Mesendoderm (in vitro differentiated cells): ENCODE results near the gene CHCHD3.

Experiments
- DNase-seq: peaks from one replicate; pipeline ENCODE4 v3.0.0; 2013
- H2AK5ac ChIP-seq: 2 replicates; pipeline ENCODE4 v1.6.1; 2013; ENCODE audit warnings: low read length, inconsistent platforms
- H2BK120ac ChIP-seq: 2 replicates; pipeline ENCODE4 v1.6.1; 2013; ENCODE audit warnings: low read depth, mild to moderate bottlenecking, low read length, moderate library complexity, mixed read lengths
- H2BK15ac ChIP-seq: replicated peaks from 2 replicates; pipeline ENCODE4 v1.6.1; 2013; ENCODE audit warnings: low read depth, mild to moderate bottlenecking, moderate library complexity
- H2BK5ac ChIP-seq: 2 replicates; pipeline ENCODE4 v1.6.1; 2013; ENCODE audit warnings: low read length, inconsistent platforms
- H3K18ac ChIP-seq: 2 replicates; pipeline ENCODE4 v1.6.1; 2013; ENCODE audit warnings: mild to moderate bottlenecking, low read length, mixed read lengths
- H3K23ac ChIP-seq: one replicate; pipeline ENCODE4 v1.6.1; 2013; ENCODE audit warnings: low read length
- H3K27ac ChIP-seq: 2 replicates; pipeline ENCODE4 v1.5.1; 2013; ENCODE audit warnings: low read depth, mild to moderate bottlenecking, inconsistent platforms, low read length, moderate library complexity
- H3K27me3 ChIP-seq: 2 replicates; pipeline ENCODE4 v1.6.1; 2013; ENCODE audit warnings: low read length, control low read depth, mild to moderate bottlenecking, inconsistent platforms; ENCODE audit not compliant: insufficient read depth, poor library complexity
- H3K36me3 ChIP-seq: 2 replicates; pipeline ENCODE4 v1.6.1; 2013; ENCODE audit warnings: low read length, inconsistent platforms; ENCODE audit not compliant: control insufficient read depth, insufficient read depth
- H3K4ac ChIP-seq: one replicate; pipeline ENCODE4 v1.6.1; 2013; ENCODE audit warnings: low read depth, mild to moderate bottlenecking, low read length, moderate library complexity
- H3K4me1 ChIP-seq: 2 replicates; pipeline ENCODE4 v1.6.1; 2013; ENCODE audit warnings: low read depth, low read length, inconsistent platforms; ENCODE audit not compliant: control insufficient read depth
- H3K4me2 ChIP-seq: 2 replicates; pipeline ENCODE4 v1.6.1; 2013; ENCODE audit warnings: low read length
- H3K4me3 ChIP-seq: 2 replicates; pipeline ENCODE4 v1.5.1; 2013; ENCODE audit warnings: mild to moderate bottlenecking, low read length
- H3K56ac ChIP-seq: one replicate; pipeline ENCODE4 v1.6.1; 2013; ENCODE audit warnings: low read length
- H3K79me1 ChIP-seq: 2 replicates; pipeline ENCODE4 v1.6.1; 2013; ENCODE audit warnings: low read length, inconsistent platforms
- H3K79me2 ChIP-seq: 2 replicates; pipeline ENCODE4 v1.6.1; 2013; ENCODE audit warnings: mild to moderate bottlenecking, low read length; ENCODE audit not compliant: control insufficient read depth, insufficient read depth
- H3K9ac ChIP-seq: 2 replicates; pipeline ENCODE4 v1.6.1; 2013; ENCODE audit warnings: low read length, inconsistent platforms
- H4K5ac ChIP-seq: one replicate; pipeline ENCODE4 v1.6.1; 2013; ENCODE audit warnings: low read length
- H4K8ac ChIP-seq: one replicate; pipeline ENCODE4 v1.6.1; 2013; ENCODE audit warnings: low read depth, mild to moderate bottlenecking, control low read depth, low read length, moderate library complexity
- WGBS: extraction: QIAGEN DNeasy Blood & Tissue Kit; methylation state at CpG from one replicate; pipeline ENCODE4 v1.1.7; 2013; ENCODE audit warnings: low lambda C conversion rate, missing lambda C conversion rate; ENCODE audit not compliant: insufficient coverage; ENCODE audit errors: extremely low coverage; 5-methylcytosine and 5-hydroxymethylcytosine counted together

CHCHD3 gene

GRCh38 chr7:132877573-132877972 lies 204.3 kb downstream of the CHCHD3 start:
- Histone ChIP-seq H3K18ac (no peak overlapping the region), H2BK5ac (no peak overlapping the region), H3K4me1 (no peaks in the 10 kb centered on the region), H4K5ac (no peak overlapping the region), H3K27me3 (no peaks in the 10 kb centered on the region), H3K4me2 (no peak overlapping the region), H3K79me2 (no peaks in the 10 kb centered on the region), H4K8ac (no peak overlapping the region), H3K56ac (no peak overlapping the region), H3K36me3 (no peaks in the 10 kb centered on the region), H2BK120ac (no peak overlapping the region), H2BK15ac (no peak overlapping the region), H3K79me1 (peaks cover 2% of the 10 kb centered on the region), H3K27ac (no peak overlapping the region), H3K9ac (no peak overlapping the region), H3K23ac (no peak overlapping the region), H3K4ac (no peak overlapping the region), H3K4me3 (no peak overlapping the region), H2AK5ac (no peak overlapping the region)
- WGBS: no CpG with 5 or more reads among the region's 2 CpGs
- peak; percentile 75 for DNase-seq

DNA sequence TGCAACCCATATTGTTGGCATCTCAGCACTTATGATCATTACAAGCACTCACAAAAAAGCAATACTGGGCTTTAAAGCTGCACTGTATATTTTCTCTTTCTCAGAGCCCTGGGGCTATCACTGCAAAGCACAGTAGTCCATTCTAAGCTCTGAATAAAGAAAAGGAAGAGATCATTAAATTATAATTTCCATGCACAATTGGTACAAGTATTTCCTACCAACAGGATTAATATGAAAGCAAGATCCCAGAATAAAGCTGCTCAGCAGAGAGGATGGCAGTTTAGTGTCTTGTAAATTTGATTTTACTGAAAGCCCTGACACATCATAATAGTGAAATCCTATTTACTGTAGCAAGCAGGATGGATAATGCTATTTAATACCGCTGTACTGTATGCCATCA lies 205.3 kb downstream of the CHCHD3 start:
- H3K18ac ChIP-seq: no peak overlapping the region
- H3K9ac ChIP-seq: no peak overlapping the region
- H3K4me3 ChIP-seq: no peak overlapping the region
- H4K8ac ChIP-seq: no peak overlapping the region
- WGBS: no CpG with 5 or more reads among the region's 1 CpG
- H4K5ac ChIP-seq: no peak overlapping the region
- H2BK5ac ChIP-seq: no peak overlapping the region
- peaks cover 2% of the 10 kb centered on the region for H3K79me1 ChIP-seq
- no peak for DNase-seq
- no peak overlapping the region for H3K4ac ChIP-seq
- no peak overlapping the region for H2BK120ac ChIP-seq
- H3K4me1 ChIP-seq: no peaks in the 10 kb centered on the region
- H3K27ac ChIP-seq: no peak overlapping the region
- no peak overlapping the region for H3K4me2 ChIP-seq
- H3K23ac ChIP-seq: no peak overlapping the region
- H3K79me2 ChIP-seq: no peaks in the 10 kb centered on the region
- no peaks in the 10 kb centered on the region for H3K36me3 ChIP-seq
- H2BK15ac ChIP-seq: no peak overlapping the region
- H3K27me3 ChIP-seq: no peaks in the 10 kb centered on the region
- H2AK5ac ChIP-seq: no peak overlapping the region
- H3K56ac ChIP-seq: no peak overlapping the region

- H3K9ac ChIP-seq: no peak overlapping the region
Observed at GRCh38 chr7:132872034-132872433, 209.9 kb downstream of the CHCHD3 start.

DNA sequence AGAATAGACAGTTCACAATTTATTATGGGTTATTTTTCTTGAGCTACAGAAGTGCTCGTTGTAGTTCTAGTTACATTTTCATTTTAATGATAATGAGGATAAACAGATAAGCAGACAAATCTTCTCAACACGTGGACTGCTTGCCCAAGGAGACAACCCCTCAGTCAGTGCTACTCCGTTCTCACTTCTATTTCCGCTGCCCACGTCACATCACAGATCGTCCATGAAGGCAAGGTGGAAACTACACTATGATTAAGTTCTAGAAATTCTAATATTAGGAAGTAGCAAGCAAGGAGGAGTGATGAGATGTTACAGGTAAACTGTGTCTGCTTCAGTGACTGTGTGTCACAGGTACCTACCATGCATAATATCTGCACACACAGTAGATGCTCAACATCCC lies 210.5 kb downstream of the CHCHD3 start:
- Histone ChIP-seq H3K4me3 (no peak overlapping the region), H3K56ac (no peak overlapping the region), H2BK15ac (no peak overlapping the region), H2BK5ac (no peak overlapping the region), H3K27ac (no peak overlapping the region), H3K4me2 (no peak overlapping the region), H4K8ac (no peak overlapping the region), H2AK5ac (no peak overlapping the region), H3K4ac (no peak overlapping the region), H3K79me1 (peaks cover 2% of the 10 kb centered on the region), H3K27me3 (no peaks in the 10 kb centered on the region), H3K36me3 (no peaks in the 10 kb centered on the region), H3K18ac (no peak overlapping the region), H3K9ac (no peak overlapping the region), H3K23ac (no peak overlapping the region), H3K79me2 (no peaks in the 10 kb centered on the region), H3K4me1 (no peaks in the 10 kb centered on the region), H2BK120ac (no peak overlapping the region), H4K5ac (no peak overlapping the region)
- WGBS: no CpG with 5 or more reads among the region's 6 CpGs
- no peak for DNase-seq

More at GRCh38 chr7:132872034-132872433, 209.9 kb downstream of the CHCHD3 start:
- Histone ChIP-seq H2BK5ac (no peak overlapping the region), H4K5ac (no peak overlapping the region), H3K36me3 (no peaks in the 10 kb centered on the region), H3K4me1 (no peaks in the 10 kb centered on the region), H3K79me1 (no peaks in the 10 kb centered on the region), H3K4me2 (no peak overlapping the region), H3K4ac (no peak overlapping the region), H2BK15ac (no peak overlapping the region), H3K18ac (no peak overlapping the region), H3K4me3 (no peak overlapping the region), H3K27ac (no peak overlapping the region), H2BK120ac (no peak overlapping the region), H3K27me3 (no peaks in the 10 kb centered on the region), H3K79me2 (no peaks in the 10 kb centered on the region), H3K23ac (no peak overlapping the region), H4K8ac (no peak overlapping the region), H2AK5ac (no peak overlapping the region), H3K56ac (no peak overlapping the region)
- no peak for DNase-seq
- WGBS: no CpG with 5 or more reads among the region's 5 CpGs

DNA sequence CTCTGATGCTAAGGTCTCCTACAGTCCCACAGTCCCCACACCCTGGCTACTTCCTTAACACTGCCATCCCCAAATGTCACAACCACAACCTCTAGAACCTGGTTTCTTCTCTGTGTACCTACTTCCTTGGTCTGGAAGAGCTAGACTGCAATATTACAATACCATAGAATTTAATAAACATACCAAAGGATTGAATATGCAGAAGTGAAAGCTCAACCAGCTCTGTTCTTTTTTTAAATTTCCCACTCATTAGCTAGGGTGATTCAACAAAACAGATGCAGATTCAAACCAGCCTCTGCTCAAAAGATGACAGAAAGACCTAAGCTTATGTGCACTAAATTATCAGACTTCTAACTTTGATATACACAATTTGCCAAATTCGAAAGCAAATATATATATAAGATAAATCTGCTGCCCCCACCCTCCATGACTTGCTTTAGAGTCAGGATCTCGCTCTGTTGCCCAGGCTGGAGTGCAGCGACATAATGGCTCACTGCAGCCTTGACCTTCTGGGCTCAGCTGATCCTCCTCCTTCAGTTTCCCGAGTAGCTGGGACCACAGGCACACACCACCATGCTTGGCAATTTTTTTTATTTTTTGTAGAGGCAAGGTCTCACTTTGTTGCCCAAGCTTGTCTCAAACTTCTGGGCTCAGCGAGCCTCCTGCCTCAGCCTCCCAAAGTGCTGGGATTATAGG lies 212.6 kb downstream of the CHCHD3 start:
- no peak overlapping the region for H2BK15ac ChIP-seq
- no peak overlapping the region for H2BK5ac ChIP-seq
- no peak overlapping the region for H2AK5ac ChIP-seq
- no peak overlapping the region for H4K5ac ChIP-seq
- no peak overlapping the region for H3K23ac ChIP-seq
- no CpG with 5 or more reads among the region's 5 CpGs for WGBS
- no peak overlapping the region for H3K27ac ChIP-seq
- peaks cover 2% of the 10 kb centered on the region for H3K79me1 ChIP-seq
- H3K18ac ChIP-seq: no peak overlapping the region
- no peaks in the 10 kb centered on the region for H3K36me3 ChIP-seq
- H3K56ac ChIP-seq: no peak overlapping the region
- H3K4ac ChIP-seq: no peak overlapping the region
- H4K8ac ChIP-seq: no peak overlapping the region
- no peaks in the 10 kb centered on the region for H3K79me2 ChIP-seq
- H2BK120ac ChIP-seq: no peak overlapping the region
- no peak for DNase-seq
- H3K27me3 ChIP-seq: no peaks in the 10 kb centered on the region
- no peak overlapping the region for H3K4me3 ChIP-seq
- H3K4me2 ChIP-seq: no peak overlapping the region
- H3K4me1 ChIP-seq: no peaks in the 10 kb centered on the region
- no peak overlapping the region for H3K9ac ChIP-seq

GRCh38 chr7:132866551-132866950 lies 215.3 kb downstream of the CHCHD3 start:
- Histone ChIP-seq H2BK15ac (no peak overlapping the region), H3K27me3 (no peaks in the 10 kb centered on the region), H3K4me3 (no peak overlapping the region), H4K8ac (no peak overlapping the region), H3K36me3 (no peaks in the 10 kb centered on the region), H2BK120ac (no peak overlapping the region), H3K23ac (no peak overlapping the region), H2AK5ac (no peak overlapping the region), H3K79me1 (peaks cover 2% of the 10 kb centered on the region), H3K79me2 (no peaks in the 10 kb centered on the region), H4K5ac (no peak overlapping the region), H2BK5ac (no peak overlapping the region), H3K4ac (no peak overlapping the region), H3K4me2 (no peak overlapping the region), H3K18ac (no peak overlapping the region), H3K56ac (no peak overlapping the region), H3K4me1 (no peaks in the 10 kb centered on the region), H3K27ac (no peak overlapping the region), H3K9ac (no peak overlapping the region)
- no CpG with 5 or more reads among the region's 1 CpG for WGBS
- no peak for DNase-seq
